Duodenal mucosa (tissue), 2 donors: ENCODE measurements around the gene ANKRD13C.

ENCODE experiments used
- H3K27ac ChIP-seq: one replicate; pipeline ENCODE4 v1.7.0; 2013; ENCODE audit warnings: low read depth, low read length
- H3K27me3 ChIP-seq, 2 donors: one replicate each; pipeline ENCODE4 v1.7.0; 2013; ENCODE audit warnings: low read length in 2 of 2, control low read depth in 1 of 2; ENCODE audit not compliant: insufficient read depth in 2 of 2, control insufficient read depth in 1 of 2
- H3K36me3 ChIP-seq, 2 donors: one replicate each; pipeline ENCODE4 v1.7.0; 2013; ENCODE audit warnings: low read length in 2 of 2, control low read depth in 1 of 2; ENCODE audit not compliant: insufficient read depth in 2 of 2, control insufficient read depth in 1 of 2
- H3K4me1 ChIP-seq, 2 donors: one replicate each; pipeline ENCODE4 v1.7.0; 2013; ENCODE audit warnings: low read length in 2 of 2, control low read depth in 1 of 2; ENCODE audit not compliant: insufficient read depth in 2 of 2, control insufficient read depth in 1 of 2
- H3K4me3 ChIP-seq, 2 donors: one replicate each; pipeline ENCODE4 v1.7.0; 2013; ENCODE audit warnings: low read length in 2 of 2, low read depth in 1 of 2
- H3K9ac ChIP-seq, 2 donors: one replicate each; pipeline ENCODE4 v1.7.0; 2013; ENCODE audit warnings: low read length in 2 of 2, low read depth in 1 of 2
- H3K9me3 ChIP-seq, 2 donors: one replicate each; pipeline ENCODE4 v1.7.0; 2013; ENCODE audit warnings: low read length in 2 of 2, control low read depth in 1 of 2; ENCODE audit not compliant: control insufficient read depth in 1 of 2

ANKRD13C gene

GRCh38 chr1:70277875-70278274 is 76.6 kb downstream of the ANKRD13C start:
- no peak overlapping the region for H3K27ac ChIP-seq
- no peaks in the 10 kb centered on the region for H3K27me3 ChIP-seq
- H3K9me3 ChIP-seq, result no peaks in the 10 kb centered on the region
- no peak overlapping the region for H3K9ac ChIP-seq
- H3K4me3 ChIP-seq, result no peak overlapping the region
- no peaks in the 10 kb centered on the region for H3K4me1 ChIP-seq
- peaks cover 6 to 9% of the 10 kb centered on the region in 2 donors for H3K36me3 ChIP-seq

- no peaks in the 10 kb centered on the region for H3K27me3 ChIP-seq
- peaks cover 5 to 16% of the 10 kb centered on the region in 2 donors for H3K36me3 ChIP-seq
- H3K27ac ChIP-seq, result no peak overlapping the region
- H3K4me1 ChIP-seq, result no peaks in the 10 kb centered on the region
- no peak overlapping the region for H3K9ac ChIP-seq
- no peak overlapping the region for H3K4me3 ChIP-seq
- H3K9me3 ChIP-seq, result no peaks in the 10 kb centered on the region
Measured at GRCh38 chr1:70265946-70266345, 88.6 kb downstream of the ANKRD13C start.

GRCh38 chr1:70264839-70265238 is 89.7 kb downstream of the ANKRD13C start:
- Histone ChIP-seq H3K9me3 (no peaks in the 10 kb centered on the region), H3K27me3 (no peaks in the 10 kb centered on the region), H3K9ac (no peak overlapping the region), H3K36me3 (peaks cover 5 to 10% of the 10 kb centered on the region in 2 donors), H3K4me1 (no peaks in the 10 kb centered on the region), H3K27ac (no peak overlapping the region), H3K4me3 (no peak overlapping the region)

GRCh38 chr1:70256664-70257063 is 97.9 kb downstream of the ANKRD13C start:
- Histone ChIP-seq H3K27me3 (no peaks in the 10 kb centered on the region), H3K27ac (no peak overlapping the region), H3K9me3 (no peaks in the 10 kb centered on the region), H3K36me3 (peaks cover 4 to 12% of the 10 kb centered on the region in 2 donors), H3K4me3 (no peak overlapping the region), H3K4me1 (no peaks in the 10 kb centered on the region), H3K9ac (no peak overlapping the region)

GRCh38 chr1:70248729-70249128 is 105.8 kb downstream of the ANKRD13C start:
- Histone ChIP-seq H3K4me1 (no peaks in the 10 kb centered on the region), H3K27ac (no peak overlapping the region), H3K27me3 (no peaks in the 10 kb centered on the region), H3K9me3 (no peaks in the 10 kb centered on the region), H3K9ac (no peak overlapping the region), H3K4me3 (no peak overlapping the region), H3K36me3 (peaks cover 38 to 90% of the 10 kb centered on the region in 2 donors)

GRCh38 chr1:70247768-70248167 is 106.8 kb downstream of the ANKRD13C start:
- Histone ChIP-seq H3K4me1 (no peaks in the 10 kb centered on the region), H3K27ac (no peak overlapping the region), H3K36me3 (peaks cover 47 to 94% of the 10 kb centered on the region in 2 donors), H3K9ac (no peak overlapping the region), H3K4me3 (no peak overlapping the region), H3K27me3 (no peaks in the 10 kb centered on the region), H3K9me3 (no peaks in the 10 kb centered on the region)

GRCh38 chr1:70247122-70247521 is 107.4 kb downstream of the ANKRD13C start:
- Histone ChIP-seq H3K4me1 (no peaks in the 10 kb centered on the region), H3K27me3 (no peaks in the 10 kb centered on the region), H3K9ac (no peak overlapping the region), H3K4me3 (no peak overlapping the region), H3K27ac (no peak overlapping the region), H3K9me3 (no peaks in the 10 kb centered on the region), H3K36me3 (peaks cover 50 to 97% of the 10 kb centered on the region in 2 donors)

GRCh38 chr1:70239940-70240339 is 114.6 kb downstream of the ANKRD13C start:
- Histone ChIP-seq H3K4me3 (no peak overlapping the region), H3K9me3 (no peaks in the 10 kb centered on the region), H3K4me1 (no peaks in the 10 kb centered on the region), H3K9ac (no peak overlapping the region), H3K27me3 (no peaks in the 10 kb centered on the region), H3K27ac (no peak overlapping the region), H3K36me3 (peaks cover 48 to 95% of the 10 kb centered on the region in 2 donors)

GRCh38 chr1:70234733-70235132 is 119.8 kb downstream of the ANKRD13C start:
- Histone ChIP-seq H3K4me3 (no peak overlapping the region), H3K9ac (no peak overlapping the region), H3K4me1 (no peaks in the 10 kb centered on the region), H3K27me3 (no peaks in the 10 kb centered on the region), H3K27ac (no peak overlapping the region), H3K36me3 (peaks cover 53 to 96% of the 10 kb centered on the region in 2 donors), H3K9me3 (no peaks in the 10 kb centered on the region)

GRCh38 chr1:70231475-70231874 is 123.0 kb downstream of the ANKRD13C start:
- Histone ChIP-seq H3K9ac (no peak overlapping the region), H3K36me3 (peaks cover 45 to 80% of the 10 kb centered on the region in 2 donors), H3K4me3 (no peak overlapping the region), H3K27me3 (no peaks in the 10 kb centered on the region), H3K9me3 (no peaks in the 10 kb centered on the region), H3K4me1 (peaks cover 0 to 7% of the 10 kb centered on the region in 2 donors), H3K27ac (no peak overlapping the region)

GRCh38 chr1:70228670-70229069 is 125.9 kb downstream of the ANKRD13C start:
- Histone ChIP-seq H3K9ac (no peak overlapping the region), H3K36me3 (peaks cover 38 to 67% of the 10 kb centered on the region in 2 donors), H3K27ac (no peak overlapping the region), H3K9me3 (no peaks in the 10 kb centered on the region), H3K27me3 (no peaks in the 10 kb centered on the region), H3K4me1 (peaks cover 0 to 14% of the 10 kb centered on the region in 2 donors), H3K4me3 (no peak overlapping the region)
